Activated T-cell treated with anti-CD3 and anti-CD28 coated beads for 24 hours (primary cell): ENCODE results near the gene SLU7.

Experiments used
- DNase-seq: peaks from one replicate; pipeline ENCODE4 v3.0.0-alpha.2; 2020; ENCODE audit warnings: low read depth

Gene SLU7

GRCh38 chr5:160418561-160419457 lies at the start of gene SLU7:
Gene SLU7 (minus strand): TSS chr5:160419081. CDS start chr5:160415294, 3,787 bp downstream.
- peak; percentile 91 for DNase-seq

- no peak for DNase-seq
Observed at GRCh38 chr5:160468363-160468975, 49.6 kb upstream of the SLU7 start.

GRCh38 chr5:160467555-160468362 lies 48.9 kb upstream of the SLU7 start:
- DNase-seq = peak; percentile 79

- DNase-seq = no peak
Observed at GRCh38 chr5:160466889-160467554, 48.1 kb upstream of the SLU7 start.

- DNase-seq = no peak
Observed at GRCh38 chr5:160466116-160466515, 47.2 kb upstream of the SLU7 start.

GRCh38 chr5:160464466-160464797 lies 45.6 kb upstream of the SLU7 start:
- DNase-seq = no peak

GRCh38 chr5:160463740-160464465 lies 45.0 kb upstream of the SLU7 start:
- no peak for DNase-seq

GRCh38 chr5:160463227-160463626 lies 44.3 kb upstream of the SLU7 start:
- DNase-seq = no peak

- DNase-seq = no peak
Observed at GRCh38 chr5:160462167-160462566, 43.3 kb upstream of the SLU7 start.

- no peak for DNase-seq
Observed at GRCh38 chr5:160461378-160461777, 42.5 kb upstream of the SLU7 start.

- DNase-seq = no peak
Observed at GRCh38 chr5:160460377-160461049, 41.6 kb upstream of the SLU7 start.

GRCh38 chr5:160458806-160459800 lies 40.2 kb upstream of the SLU7 start:
- DNase-seq = no peak

GRCh38 chr5:160457252-160457651 lies 38.4 kb upstream of the SLU7 start:
- DNase-seq = no peak

GRCh38 chr5:160456480-160457177 lies 37.7 kb upstream of the SLU7 start:
- no peak for DNase-seq

GRCh38 chr5:160455600-160455999 lies 36.7 kb upstream of the SLU7 start:
- DNase-seq = no peak

GRCh38 chr5:160453751-160454150 lies 34.9 kb upstream of the SLU7 start:
- no peak for DNase-seq

GRCh38 chr5:160452795-160453194 lies 33.9 kb upstream of the SLU7 start:
- DNase-seq = no peak

- no peak for DNase-seq
Observed at GRCh38 chr5:160452036-160452435, 33.2 kb upstream of the SLU7 start.

GRCh38 chr5:160451281-160451680 lies 32.4 kb upstream of the SLU7 start:
- no peak for DNase-seq
